PFSK-1 (cell line): Measurements from ENCODE around the gene HSPB8.

ENCODE experiments used
- FOXP2 ChIP-seq: optimal IDR thresholded peaks from 2 replicates; pipeline ENCODE3; 2011; ENCODE audit warnings: borderline replicate concordance, control low read depth, inconsistent platforms; ENCODE audit not compliant: insufficient read depth; ENCODE audit errors: extremely low read length, extremely low read depth
- POLR2AphosphoS5 ChIP-seq: IDR thresholded peaks from 2 replicates; pipeline ENCODE4 v1.6.1; 2012; ENCODE audit warnings: low read depth, mild to moderate bottlenecking, control low read depth, low read length, moderate library complexity
- SIN3A ChIP-seq: IDR thresholded peaks from 2 replicates; pipeline ENCODE4 v1.6.1; 2012; ENCODE audit warnings: mild to moderate bottlenecking, low read length, moderate library complexity, borderline replicate concordance; ENCODE audit not compliant: insufficient read depth
- TAF1 ChIP-seq: IDR thresholded peaks from 2 replicates; pipeline ENCODE4 v1.6.1; 2012; ENCODE audit warnings: low read length, control low read depth, borderline replicate concordance; ENCODE audit not compliant: insufficient read depth
- TF ChIP-seq, protein P1 (sequence below), 2 experiments: IDR thresholded peaks; 2 replicates each; pipeline versions ENCODE4 v1.6.1 to v1.8.0; 2011 to 2012; ENCODE audit warnings: low read depth in 2 of 2, low read length in 2 of 2, control low read depth in 1 of 2, inconsistent platforms in 1 of 2, mild to moderate bottlenecking in 1 of 2, moderate library complexity in 1 of 2; ENCODE audit not compliant: insufficient read depth in 1 of 2

The HSPB8 gene

DNA sequence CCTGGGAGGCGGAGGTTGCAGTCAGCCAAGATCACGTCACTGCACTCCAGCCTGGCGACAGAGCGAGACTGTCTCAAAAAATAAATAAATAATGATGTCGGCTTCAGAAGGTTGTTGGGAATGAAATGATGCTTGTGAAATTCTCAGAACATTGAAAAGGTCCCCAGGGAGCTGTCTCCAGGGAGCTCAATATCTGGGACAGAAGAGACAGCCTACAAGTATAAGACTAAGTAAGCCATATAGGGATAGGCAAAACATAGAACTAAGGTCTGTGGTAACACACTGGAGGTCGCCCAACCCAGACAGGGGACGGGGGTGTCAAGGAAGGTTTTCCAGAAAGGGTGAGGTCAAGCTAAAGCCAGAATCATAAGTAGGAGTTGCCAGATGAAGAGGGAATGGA, 29.5 kb upstream of the HSPB8 start:
- TF ChIP-seq SIN3A (no peak), POLR2AphosphoS5 (no peak), FOXP2 (no peak)

DNA sequence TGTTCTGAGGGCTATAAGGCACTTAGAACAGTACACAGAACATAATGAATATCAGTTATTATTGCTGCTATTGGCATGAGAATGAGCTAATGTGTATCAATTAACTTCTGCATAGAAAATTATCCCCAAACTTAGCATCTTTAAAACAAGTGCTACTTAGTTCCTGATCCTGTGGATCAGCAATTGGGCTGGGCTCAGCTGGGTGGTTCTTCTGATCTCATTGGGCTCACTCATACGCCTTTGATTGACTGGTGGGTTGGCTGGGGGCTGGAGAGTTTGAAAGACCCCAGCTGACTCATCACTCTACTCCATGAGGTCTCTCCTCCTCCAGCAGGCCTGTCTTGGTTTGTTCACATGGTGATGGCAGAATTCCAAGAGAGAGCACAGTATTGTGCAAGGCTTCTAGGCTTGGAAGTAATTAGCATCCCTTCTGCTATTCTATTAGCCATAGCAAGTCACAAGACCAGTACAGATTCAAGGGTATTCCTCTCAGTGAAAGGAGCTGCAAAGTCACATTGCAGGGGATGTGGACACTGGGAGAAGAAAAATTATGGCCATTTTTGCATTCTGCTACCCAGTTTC, 27.2 kb upstream of the HSPB8 start:
- no peak for TF ChIP-seq SIN3A
- no peak for TF ChIP-seq POLR2AphosphoS5
- no peak for TF ChIP-seq FOXP2
- no peak for TF ChIP-seq TAF1
- TF ChIP-seq, protein P1, sequence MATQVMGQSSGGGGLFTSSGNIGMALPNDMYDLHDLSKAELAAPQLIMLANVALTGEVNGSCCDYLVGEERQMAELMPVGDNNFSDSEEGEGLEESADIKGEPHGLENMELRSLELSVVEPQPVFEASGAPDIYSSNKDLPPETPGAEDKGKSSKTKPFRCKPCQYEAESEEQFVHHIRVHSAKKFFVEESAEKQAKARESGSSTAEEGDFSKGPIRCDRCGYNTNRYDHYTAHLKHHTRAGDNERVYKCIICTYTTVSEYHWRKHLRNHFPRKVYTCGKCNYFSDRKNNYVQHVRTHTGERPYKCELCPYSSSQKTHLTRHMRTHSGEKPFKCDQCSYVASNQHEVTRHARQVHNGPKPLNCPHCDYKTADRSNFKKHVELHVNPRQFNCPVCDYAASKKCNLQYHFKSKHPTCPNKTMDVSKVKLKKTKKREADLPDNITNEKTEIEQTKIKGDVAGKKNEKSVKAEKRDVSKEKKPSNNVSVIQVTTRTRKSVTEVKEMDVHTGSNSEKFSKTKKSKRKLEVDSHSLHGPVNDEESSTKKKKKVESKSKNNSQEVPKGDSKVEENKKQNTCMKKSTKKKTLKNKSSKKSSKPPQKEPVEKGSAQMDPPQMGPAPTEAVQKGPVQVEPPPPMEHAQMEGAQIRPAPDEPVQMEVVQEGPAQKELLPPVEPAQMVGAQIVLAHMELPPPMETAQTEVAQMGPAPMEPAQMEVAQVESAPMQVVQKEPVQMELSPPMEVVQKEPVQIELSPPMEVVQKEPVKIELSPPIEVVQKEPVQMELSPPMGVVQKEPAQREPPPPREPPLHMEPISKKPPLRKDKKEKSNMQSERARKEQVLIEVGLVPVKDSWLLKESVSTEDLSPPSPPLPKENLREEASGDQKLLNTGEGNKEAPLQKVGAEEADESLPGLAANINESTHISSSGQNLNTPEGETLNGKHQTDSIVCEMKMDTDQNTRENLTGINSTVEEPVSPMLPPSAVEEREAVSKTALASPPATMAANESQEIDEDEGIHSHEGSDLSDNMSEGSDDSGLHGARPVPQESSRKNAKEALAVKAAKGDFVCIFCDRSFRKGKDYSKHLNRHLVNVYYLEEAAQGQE (IDR thresholded peaks at IDR 0.05; ENCODE audit: insufficient read depth in 1 of 2, low read depth in 2 of 2, low read length in 2 of 2), result no peak

DNA sequence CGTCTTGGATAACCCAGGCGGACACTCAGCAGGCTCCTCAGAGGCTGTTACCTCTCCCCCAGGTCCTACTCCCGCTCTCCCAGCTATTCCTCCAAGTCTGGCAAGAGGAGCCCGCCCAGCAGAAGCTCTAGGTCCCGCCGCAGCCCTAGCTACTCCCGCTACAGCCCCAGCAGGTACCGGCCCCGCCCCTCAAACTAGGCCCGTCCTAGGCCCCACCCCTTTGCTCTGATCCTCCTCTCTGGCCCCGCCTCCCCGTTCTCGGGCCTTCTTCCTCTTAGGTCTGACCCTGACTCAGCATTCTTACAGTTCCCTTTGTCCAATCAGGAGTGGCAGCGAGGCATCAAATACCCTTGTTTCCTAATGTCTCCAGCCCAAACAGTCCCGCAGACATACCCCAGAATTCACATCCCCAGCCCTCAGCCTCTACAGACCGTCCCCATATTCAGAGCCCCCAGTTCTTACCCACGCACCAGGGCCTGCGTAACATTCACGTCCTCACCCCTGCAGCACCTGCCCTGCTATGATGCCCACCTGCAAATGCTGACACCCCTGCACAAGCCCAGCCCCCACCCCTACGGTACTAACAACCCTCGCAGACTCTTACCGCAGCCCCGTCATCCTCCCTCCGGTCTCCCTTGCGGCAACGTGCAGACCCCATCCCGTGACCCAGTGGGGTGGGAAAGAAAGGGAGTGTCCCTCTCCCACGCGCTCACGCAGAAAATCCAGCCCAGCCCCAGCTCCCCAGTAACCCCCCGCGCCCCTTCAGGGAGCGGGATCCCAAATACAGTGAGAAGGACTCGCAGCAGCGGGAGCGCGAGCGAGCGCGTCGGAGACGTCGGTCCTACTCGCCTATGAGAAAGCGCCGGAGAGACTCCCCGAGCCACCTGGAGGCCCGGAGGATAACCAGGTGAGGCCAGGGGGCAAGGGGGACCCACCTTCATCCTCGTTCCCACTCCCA, 25.0 kb upstream of the HSPB8 start:
- TF ChIP-seq FOXP2 (no peak), SIN3A (no peak), TAF1 (no peak), POLR2AphosphoS5 (no peak)
- TF ChIP-seq, protein P1 (IDR thresholded peaks at IDR 0.05; ENCODE audit: insufficient read depth in 1 of 2, low read depth in 2 of 2, low read length in 2 of 2), result no peak

DNA sequence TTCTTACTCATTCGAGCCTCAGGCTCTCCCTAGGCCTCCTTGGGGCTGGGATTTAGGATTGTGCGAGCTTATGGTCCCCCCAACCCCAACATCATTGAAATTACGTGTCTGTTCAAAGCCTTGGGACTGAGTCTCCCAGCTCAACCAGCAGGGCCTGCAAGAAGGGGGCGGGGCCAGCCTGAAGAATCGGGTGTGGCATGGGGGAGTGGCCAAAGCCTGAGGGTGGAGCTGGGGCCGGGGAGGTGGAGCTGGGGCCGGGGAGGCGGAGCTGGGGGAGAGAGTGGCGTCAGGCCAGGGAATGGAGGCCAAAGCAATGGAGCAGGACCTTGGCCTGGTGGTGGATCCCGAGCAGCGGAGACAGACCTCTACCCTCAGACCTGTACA, 24.3 kb upstream of the HSPB8 start:
- TF ChIP-seq POLR2AphosphoS5, result no peak
- TF ChIP-seq FOXP2, result no peak
- TF ChIP-seq SIN3A, result no peak
- TF ChIP-seq, protein P1 (IDR thresholded peaks at IDR 0.05; ENCODE audit: insufficient read depth in 1 of 2, low read depth in 2 of 2, low read length in 2 of 2), result no peak
- no peak for TF ChIP-seq TAF1

DNA sequence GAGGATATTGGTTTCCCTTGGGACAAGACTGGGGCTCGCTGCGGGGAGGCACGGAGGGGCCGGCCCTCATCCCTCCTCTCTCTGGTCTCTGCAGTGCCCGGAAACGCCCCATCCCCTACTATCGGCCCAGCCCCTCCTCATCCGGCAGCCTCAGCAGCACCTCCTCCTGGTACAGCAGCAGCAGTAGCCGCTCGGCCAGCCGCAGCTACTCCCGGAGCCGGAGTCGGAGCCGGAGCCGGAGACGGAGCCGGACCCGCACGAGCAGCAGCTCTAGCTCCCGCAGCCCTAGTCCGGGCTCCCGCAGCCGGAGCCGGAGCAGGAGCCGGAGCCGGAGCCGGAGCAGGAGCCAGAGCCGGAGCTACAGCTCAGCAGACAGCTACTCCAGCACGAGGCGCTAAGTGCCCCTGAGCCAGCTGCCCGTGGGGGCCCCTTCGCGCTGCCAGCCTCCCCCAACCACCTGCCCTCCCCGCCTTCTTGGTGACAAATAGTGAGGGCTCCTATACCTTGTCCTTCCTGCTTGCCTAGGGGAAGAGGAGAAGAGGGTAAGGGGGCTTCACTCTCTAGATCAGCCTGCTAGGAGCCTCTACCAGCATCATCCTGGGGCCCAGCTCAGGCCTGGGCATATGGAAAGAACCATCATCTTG, 22.2 kb upstream of the HSPB8 start:
- TF ChIP-seq TAF1 (no peak), POLR2AphosphoS5 (no peak), FOXP2 (no peak), SIN3A (no peak)
- TF ChIP-seq, protein P1 (IDR thresholded peaks at IDR 0.05; ENCODE audit: insufficient read depth in 1 of 2, low read depth in 2 of 2, low read length in 2 of 2), result no peak
